ENCODE results near the gene PCMTD2.

The PCMTD2 gene

GRCh38 chr20:64254571-64255360, 782 bp upstream of the PCMTD2 start:
- H3K27ac Mint-ChIP-seq: peak overlapping the region; percentile 74 to 90 (median 77)
- TF ChIP-seq CTCF (IDR thresholded peaks at IDR 0.05; ENCODE audit: unreplicated experiment in 3 of 3): no peak
- H3K4me3 Mint-ChIP-seq: peak overlapping the region; percentile 78 to 85 (median 81)
- H3K9me3 Mint-ChIP-seq: no peaks in the 10 kb centered on the region
- peaks cover 40% of the 10 kb centered on the region for H3K4me1 Mint-ChIP-seq
- peaks cover 25% of the 10 kb centered on the region for H3K27me3 Mint-ChIP-seq (ENCODE audit: low read depth)
- no peaks in the 10 kb centered on the region for H3K36me3 Mint-ChIP-seq (ENCODE audit: low read depth)

- Mint-ChIP-seq H3K27me3 (ENCODE audit: low read depth) (peaks cover 11% of the 10 kb centered on the region), H3K27ac (peak overlapping the region; percentile 44 to 97 (median 94)), H3K9me3 (no peaks in the 10 kb centered on the region), H3K4me3 (peak overlapping the region; percentile 87 to 99 (median 98)), H3K36me3 (ENCODE audit: low read depth) (peaks cover 4% of the 10 kb centered on the region), H3K4me1 (peaks cover 56% of the 10 kb centered on the region)
- TF ChIP-seq CTCF (IDR thresholded peaks at IDR 0.05; ENCODE audit: unreplicated experiment in 3 of 3): no peak
Observed at GRCh38 chr20:64256282-64256935, 861 bp downstream of the PCMTD2 start.

- no peak for TF ChIP-seq CTCF (IDR thresholded peaks at IDR 0.05; ENCODE audit: unreplicated experiment in 3 of 3)
- peak overlapping the region; percentile 87 to 99 (median 98) for H3K4me3 Mint-ChIP-seq
- H3K27me3 Mint-ChIP-seq (ENCODE audit: low read depth): peaks cover 8% of the 10 kb centered on the region
- H3K4me1 Mint-ChIP-seq: peaks cover 59% of the 10 kb centered on the region
- H3K27ac Mint-ChIP-seq: peak overlapping the region; percentile 44 to 97 (median 94)
- H3K36me3 Mint-ChIP-seq (ENCODE audit: low read depth): peaks cover 5% of the 10 kb centered on the region
- H3K9me3 Mint-ChIP-seq: no peaks in the 10 kb centered on the region
Observed at GRCh38 chr20:64257107-64257757, 1.7 kb downstream of the PCMTD2 start.

GRCh38 chr20:64258071-64258823, 2.7 kb downstream of the PCMTD2 start:
- TF ChIP-seq CTCF (IDR thresholded peaks at IDR 0.05; ENCODE audit: unreplicated experiment in 3 of 3): no peak
- Mint-ChIP-seq H3K27ac (peak overlapping the region; percentile 84 to 93 (median 92)), H3K9me3 (no peaks in the 10 kb centered on the region), H3K36me3 (ENCODE audit: low read depth) (peaks cover 10% of the 10 kb centered on the region), H3K4me3 (peak overlapping the region; percentile 72 to 76 (median 75)), H3K4me1 (peaks cover 65% of the 10 kb centered on the region), H3K27me3 (ENCODE audit: low read depth) (peaks cover under 1% of the 10 kb centered on the region)

- peak overlapping the region; percentile 89 to 93 (median 93) for H3K27ac Mint-ChIP-seq
- H3K4me1 Mint-ChIP-seq: peaks cover 71% of the 10 kb centered on the region
- peak overlapping the region; percentile 6 to 36 (median 8) for H3K4me3 Mint-ChIP-seq
- no peaks in the 10 kb centered on the region for H3K9me3 Mint-ChIP-seq
- no peak for TF ChIP-seq CTCF (IDR thresholded peaks at IDR 0.05; ENCODE audit: unreplicated experiment in 3 of 3)
- H3K36me3 Mint-ChIP-seq (ENCODE audit: low read depth): peaks cover 18% of the 10 kb centered on the region
- H3K27me3 Mint-ChIP-seq (ENCODE audit: low read depth): no peaks in the 10 kb centered on the region
Observed at GRCh38 chr20:64260239-64260638, 4.7 kb downstream of the PCMTD2 start.
